Body of pancreas (tissue), 4 donors: ENCODE data around the gene LOXL4. TPM values are rescaled to one million over a fixed set of nuclear protein-coding genes. Genes with fewer than 3 reads are reported as not detected.

Experiments
- ATAC-seq: fragments of 150-250 bp; one replicate; pipeline ENCODE4 v1.9.1; 2016
- DNase-seq, 4 donors: peaks; one replicate each; pipeline ENCODE4 v3.0.0-alpha.2; 2019
- H3K27ac ChIP-seq, 4 donors: fragments of 200-600 bp; sonication (generic); 1 replicate in 3 of 4; 2 replicates in 1 of 4; pipeline versions ENCODE4 v1.5.1 to v1.6.1; 2016 to 2019; ENCODE audit warnings: mild to moderate bottlenecking in 1 of 4, mixed read lengths in 1 of 4, moderate library complexity in 1 of 4
- H3K27me3 ChIP-seq, 2 donors: fragments of 200-600 bp; sonication (generic); one replicate each; pipeline ENCODE4 v1.6.0; 2016; ENCODE audit warnings: mild to moderate bottlenecking in 1 of 2
- H3K36me3 ChIP-seq, 2 donors: fragments of 200-600 bp; sonication (generic); replicated peaks in 1 of 2; 2 replicates each; pipeline ENCODE4 v1.5.1; 2016; ENCODE audit warnings: low read depth in 2 of 2; ENCODE audit not compliant: insufficient read depth in 1 of 2
- H3K4me1 ChIP-seq: fragments of 200-600 bp; sonication (generic); one replicate; pipeline ENCODE4 v1.6.0; 2016
- H3K4me3 ChIP-seq, 2 donors: fragments of 200-600 bp; sonication (generic); 1 replicate in 1 of 2; 2 replicates in 1 of 2; pipeline ENCODE4 v1.5.1; 2016 to 2019
- H3K9me3 ChIP-seq, 3 donors: fragments of 200-600 bp; sonication (generic); 1 replicate in 2 of 3; 2 replicates in 1 of 3; pipeline ENCODE4 v1.5.1; 2016
- CTCF ChIP-seq, 7 experiments: fragments of 450-650 bp in 4 of 7; fragments of 200-600 bp in 3 of 7; sonication (generic) in 3 of 7; IDR thresholded peaks; one replicate each; pipeline ENCODE4 v1.5.1; 2016 to 2019; ENCODE audit warnings: antibody characterized with exemption in 7 of 7
- POLR2A ChIP-seq, 3 donors: fragments of 450-650 bp; IDR thresholded peaks; one replicate each; pipeline ENCODE4 v1.6.1; 2016; ENCODE audit warnings: antibody characterized with exemption in 3 of 3, mild to moderate bottlenecking in 2 of 3
- WGBS, 2 donors: methylation state at CpG; one replicate each; pipeline ENCODE4 v1.1.5; 2017; 5-methylcytosine and 5-hydroxymethylcytosine counted together
- intact Hi-C: fragments of 100-400 bp; cut with DNase I; formaldehyde crosslinking; loops from one replicate; pipeline ENCODE4 v1.15.1; 2023
- total RNA-seq, 2 donors: library from RNA; depleted of rRNA; stranded (reverse); fragments of >200 nt; gene quantifications; one replicate each; pipeline ENCODE4 v1.1.0, GENCODE V29; 2016

Gene LOXL4
- total RNA-seq, 2 donors from 2014 or later: 8.9 to 10.6 TPM

GRCh38 chr10:98208925-98209324 lies 59.1 kb downstream of the LOXL4 start:
- 95 to 96% methylated on average over 2 of the region's 2 CpGs for WGBS, 2 donors
- DNase-seq (no peak), ATAC-seq (no peak)
- no peak for TF ChIP-seq CTCF (IDR thresholded peaks at IDR 0.05)
- no peak for TF ChIP-seq POLR2A (IDR thresholded peaks at IDR 0.05)
- Histone ChIP-seq H3K4me3 (no peak overlapping the region), H3K27ac (no peak overlapping the region), H3K4me1 (peaks cover 6% of the 10 kb centered on the region), H3K27me3 (no peaks in the 10 kb centered on the region), H3K9me3 (no peaks in the 10 kb centered on the region), H3K36me3 (peaks cover 0 to 6% of the 10 kb centered on the region in 2 donors)
- intact Hi-C loops: no loop called here

GRCh38 chr10:98205351-98205750 lies 62.6 kb downstream of the LOXL4 start:
- 91 to 97% methylated on average over 2 of the region's 2 CpGs for WGBS, 2 donors
- Histone ChIP-seq H3K9me3 (no peaks in the 10 kb centered on the region), H3K27ac (no peak overlapping the region), H3K27me3 (no peaks in the 10 kb centered on the region), H3K4me3 (no peak overlapping the region), H3K36me3 (peaks cover 0 to 6% of the 10 kb centered on the region in 2 donors), H3K4me1 (no peaks in the 10 kb centered on the region)
- ATAC-seq (no peak), DNase-seq (no peak)
- intact Hi-C loops: no loop called here
- TF ChIP-seq CTCF (IDR thresholded peaks at IDR 0.05) (no peak), POLR2A (IDR thresholded peaks at IDR 0.05) (no peak)

GRCh38 chr10:98202378-98202777 lies 65.6 kb downstream of the LOXL4 start:
- TF ChIP-seq POLR2A (IDR thresholded peaks at IDR 0.05) (no peak), CTCF (IDR thresholded peaks at IDR 0.05) (no peak)
- WGBS, 2 donors: 89 to 97% methylated on average over 8 of the region's 8 CpGs

GRCh38 chr10:98201760-98202159 lies 66.2 kb downstream of the LOXL4 start:
- TF ChIP-seq POLR2A (IDR thresholded peaks at IDR 0.05): no peak
- TF ChIP-seq CTCF (IDR thresholded peaks at IDR 0.05): no peak
- no peaks in the 10 kb centered on the region for H3K4me1 ChIP-seq
- WGBS, 2 donors: 92% methylated on average over 5 of the region's 5 CpGs
- intact Hi-C loops: no loop called here
- DNase-seq (no peak), ATAC-seq (no peak)
- H3K27ac ChIP-seq: no peak overlapping the region
- no peak overlapping the region for H3K4me3 ChIP-seq
- H3K9me3 ChIP-seq: no peaks in the 10 kb centered on the region
- no peaks in the 10 kb centered on the region for H3K36me3 ChIP-seq
- no peaks in the 10 kb centered on the region for H3K27me3 ChIP-seq

More at GRCh38 chr10:98202378-98202777, 65.6 kb downstream of the LOXL4 start:
- intact Hi-C loops: no loop called here
- Histone ChIP-seq H3K9me3 (no peaks in the 10 kb centered on the region), H3K4me1 (no peaks in the 10 kb centered on the region), H3K36me3 (no peaks in the 10 kb centered on the region), H3K27ac (no peak overlapping the region), H3K4me3 (no peak overlapping the region), H3K27me3 (no peaks in the 10 kb centered on the region)
- DNase-seq (no peak), ATAC-seq (no peak)

Other genes starting within 250 kb of the LOXL4 start
- gene CRTAC1, start 237.6 kb downstream of the LOXL4 start, total RNA-seq: under 1 TPM in 1 of 2 donors, not detected in 1; 0.52 TPM
- 10 to 100 TPM in 1 of 2 donors, 1 to 10 TPM in 1; 9.9 to 10.9 TPM for gene R3HCC1L, start 133.5 kb downstream of the LOXL4 start, total RNA-seq
- 1 to 10 TPM; 4.9 to 8.6 TPM for gene PYROXD2, start 147.0 kb upstream of the LOXL4 start, total RNA-seq
- 10 to 100 TPM; 40.0 to 53.7 TPM for gene HPS1, start 178.7 kb upstream of the LOXL4 start, total RNA-seq